ENCODE data around the gene BEND5.

GRCh38 chr1:48746906-48747305 lies 29.8 kb downstream of the BEND5 start:
- TF ChIP-seq CTCF (IDR thresholded peaks at IDR 0.05): no peak
- TF ChIP-seq POLR2A (IDR thresholded peaks at IDR 0.05): no peak
- TF ChIP-seq POLR2AphosphoS5 (IDR thresholded peaks at IDR 0.05): no peak

Measured in upper lobe of left lung (tissue), 4 donors.